ENCODE data around the gene SGMS2.

DNA sequence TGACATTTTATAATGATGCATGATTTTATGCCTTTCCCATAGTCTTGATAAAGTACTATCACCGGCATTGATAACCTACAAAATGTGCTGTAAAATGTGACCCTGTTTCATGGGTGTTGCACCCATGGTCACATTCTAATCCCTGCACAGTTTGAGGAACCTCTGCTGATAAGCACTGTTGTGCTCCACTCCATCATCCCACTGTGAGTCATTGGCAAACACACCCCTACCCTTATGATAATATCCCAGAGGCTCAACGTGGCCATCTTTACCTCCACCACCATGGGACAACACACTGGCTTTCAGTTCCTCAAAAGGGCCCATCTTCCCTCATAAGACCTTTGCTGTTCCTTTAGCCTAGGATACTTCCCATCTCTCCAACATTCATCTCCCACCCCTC, 32.0 kb upstream of the SGMS2 start:
- TF ChIP-seq POLR2A (IDR thresholded peaks at IDR 0.05; ENCODE audit: low read length) (no peak), GATA1 (IDR thresholded peaks at IDR 0.05; ENCODE audit: low read depth, low read length) (no peak)
